HepG2 (cell line): ENCODE data around the gene VRK1. TPM values are rescaled to one million over a fixed set of nuclear protein-coding genes. Genes with fewer than 3 reads are reported as not detected.

Experiments used
- ATAC-seq: fragments of 200-7000 bp; cut with Tn5 transposase; 3 replicates; pipeline ENCODE4 v1.9.1; 2020; ENCODE audit warnings: mild to moderate bottlenecking, moderate library complexity
- BruUV-seq: library from RNA; stranded (reverse); fragments of 400-500 nt; replicated peaks from 2 replicates; lab custom pipeline; 2021; lab: Mats Ljungman, UMichigan
- CTCF ChIA-PET: fragments of 300-600 bp; formaldehyde crosslinking; extraction: SDS; loops from one replicate; lab custom pipeline; 2021; ENCODE audit warnings: low total read pairs, inconsistent platforms, low intra/inter-chr PET ratio; lab: Yijun Ruan, JAX
- POLR2A ChIA-PET: fragments of 350-600 bp; sonication (Branson Sonifier 250); formaldehyde crosslinking; loops from one replicate; lab custom pipeline; 2020; ENCODE audit warnings: antibody characterized with exemption, inconsistent platforms; lab: Yijun Ruan, JAX
- DNase-seq: peaks from one replicate; pipeline ENCODE4 v3.0.0-alpha.2; 2015; ENCODE audit warnings: low spot score
- FAIRE-seq: peaks from 3 replicates; lab custom pipeline; 2011; peaks lifted over from hg19 to GRCh38; lab: Jason Lieb, UNC
- H2AFZ ChIP-seq: one replicate; pipeline ENCODE4 v1.6.1; 2011; ENCODE audit warnings: low read length, inconsistent platforms
- H3K27ac ChIP-seq: fragments of 300-600 bp; 3 replicates; pipeline ENCODE4 v1.8.0; 2011; ENCODE audit warnings: mixed run types, mild to moderate bottlenecking, mixed read lengths, low read length, inconsistent platforms; ENCODE audit not compliant: insufficient read depth; ENCODE audit errors: extremely low read length
- H3K27me3 ChIP-seq, 2 experiments: fragments of 200-600 bp in 1 of 2; 2 replicates in 1 of 2; 3 replicates in 1 of 2; pipeline versions ENCODE4 v1.6.0 to v1.8.0; 2011; ENCODE audit warnings: low read length in 2 of 2, mild to moderate bottlenecking in 2 of 2, moderate library complexity in 2 of 2, inconsistent platforms in 1 of 2; ENCODE audit not compliant: insufficient read depth in 2 of 2, control insufficient read depth in 1 of 2
- H3K36me3 ChIP-seq, 2 experiments: fragments of 200-600 bp in 1 of 2; replicated peaks in 1 of 2; 2 replicates in 1 of 2; 3 replicates in 1 of 2; pipeline versions ENCODE4 v1.5.1 to v1.8.0; 2011; ENCODE audit warnings: low read length in 2 of 2, inconsistent platforms in 1 of 2; ENCODE audit not compliant: insufficient read depth in 2 of 2, control insufficient read depth in 1 of 2
- H3K4me1 ChIP-seq: 2 replicates; pipeline ENCODE4 v1.5.1; 2012; ENCODE audit warnings: low read length, inconsistent platforms; ENCODE audit not compliant: insufficient read depth
- H3K4me2 ChIP-seq: 2 replicates; pipeline ENCODE4 v1.6.0; 2011; ENCODE audit warnings: low read depth, low read length, inconsistent platforms
- H3K4me3 ChIP-seq, 3 experiments: fragments of 200-600 bp in 1 of 3; sonication (generic), shearing (Covaris generic) in 1 of 3; replicated peaks in 1 of 3; 2 replicates each; pipeline ENCODE4 v1.5.1; 2011 to 2016; ENCODE audit warnings: low read length in 3 of 3, inconsistent platforms in 2 of 3, low read depth in 2 of 3, mild to moderate bottlenecking in 2 of 3, control low read depth in 1 of 3, mixed read lengths in 1 of 3; ENCODE audit not compliant: insufficient read depth in 1 of 3
- H3K79me2 ChIP-seq: one replicate; pipeline ENCODE4 v1.6.1; 2011; ENCODE audit warnings: low read length, inconsistent platforms; ENCODE audit not compliant: insufficient read depth
- H3K9ac ChIP-seq: 2 replicates; pipeline ENCODE4 v1.6.0; 2011; ENCODE audit warnings: mild to moderate bottlenecking, low read depth, low read length, inconsistent platforms; ENCODE audit not compliant: insufficient read depth
- H3K9me3 ChIP-seq: 2 replicates; pipeline ENCODE4 v1.5.1; 2012; ENCODE audit warnings: mild to moderate bottlenecking, low read length
- H4K20me1 ChIP-seq: 2 replicates; pipeline ENCODE4 v1.6.0; 2011; ENCODE audit warnings: inconsistent platforms, mild to moderate bottlenecking, low read length, moderate library complexity; ENCODE audit not compliant: insufficient read depth
- CEBPG ChIP-seq: IDR thresholded peaks from 2 replicates; pipeline ENCODE4 v1.6.1; 2016
- ELF1 ChIP-seq: sonication (generic); formaldehyde crosslinking; IDR thresholded peaks from 2 replicates; pipeline ENCODE4 v1.4.0; 2020; ENCODE audit warnings: missing genetic modification reagents
- ERF ChIP-seq: IDR thresholded peaks from 2 replicates; pipeline ENCODE4 v1.6.1; 2018; ENCODE audit warnings: missing biosample characterization, missing genetic modification reagents
- GLI4 ChIP-seq: sonication (generic); formaldehyde crosslinking; IDR thresholded peaks from 2 replicates; pipeline ENCODE4 v1.5.1; 2020; ENCODE audit warnings: missing genetic modification reagents, mild to moderate bottlenecking, moderate library complexity, borderline replicate concordance
- HOXA7 ChIP-seq: sonication (generic); formaldehyde crosslinking; IDR thresholded peaks from 2 replicates; pipeline ENCODE4 v1.8.1; 2022; ENCODE audit warnings: mild to moderate bottlenecking, missing genetic modification reagents, moderate library complexity
- ZC3H13 ChIP-seq: sonication (generic); formaldehyde crosslinking; IDR thresholded peaks from 2 replicates; pipeline ENCODE4 v1.8.1; 2023; ENCODE audit warnings: mild to moderate bottlenecking, missing genetic modification reagents, moderate library complexity
- ZNF563 ChIP-seq: sonication (generic); formaldehyde crosslinking; IDR thresholded peaks from 2 replicates; pipeline ENCODE4 v1.8.0; 2022; ENCODE audit warnings: mild to moderate bottlenecking, moderate library complexity, missing genetic modification reagents
- ZNF660 ChIP-seq: sonication (generic); formaldehyde crosslinking; IDR thresholded peaks from 2 replicates; pipeline ENCODE4 v1.5.1; 2020; ENCODE audit warnings: mild to moderate bottlenecking, low read depth, missing genetic modification reagents, borderline replicate concordance
- ZNF816 ChIP-seq: sonication (generic); formaldehyde crosslinking; IDR thresholded peaks from 2 replicates; pipeline ENCODE4 v1.8.0; 2022; ENCODE audit warnings: missing genetic modification reagents, mild to moderate bottlenecking, borderline replicate concordance
- WGBS: methylation state at CpG from one replicate; pipeline ENCODE4 v1.1.6; 2017; ENCODE audit warnings: low lambda C conversion rate; 5-methylcytosine and 5-hydroxymethylcytosine counted together
- in situ Hi-C: cut with HindIII; loops from 2 replicates; pipeline ENCODE4 v1.10.0; 2017; ENCODE audit warnings: low pct_unique_long_range_greater_than_20kb; ENCODE audit not compliant: extremely low pct_ligation_motif_present
- intact Hi-C: fragments of 100-400 bp; cut with micrococcal nuclease; formaldehyde crosslinking; loops from one replicate; pipeline ENCODE4 v1.10.0; 2022; ENCODE audit not compliant: unreplicated experiment
- polyA plus RNA-seq, 8 experiments: library from polyadenylated mRNA; depleted of rRNA in 3 of 8; stranded (reverse) in 7 of 8; unstranded in 1 of 8; fragments of >200 nt; fragmentation: Illumina TruSeq in 4 of 8; extraction: Trizol in 4 of 8; gene quantifications; 2 replicates each; pipeline versions ENCODE4 v1.2.1 to v1.2.3, GENCODE V29; 2011 to 2016; ENCODE audit warnings: low read depth in 4 of 8, missing spikeins in 1 of 8, mixed read lengths in 1 of 8; ENCODE audit not compliant: insufficient read depth in 1 of 8
- total RNA-seq, 5 experiments: library from RNA; depleted of rRNA; stranded (reverse); fragments of >200 nt; fragmentation: Illumina TruSeq; extraction: Trizol; gene quantifications; 2 replicates each; pipeline ENCODE4 v1.2.3, GENCODE V29; 2016; ENCODE audit warnings: low read depth in 1 of 5
- TF ChIP-seq, protein P1 (sequence below): sonication (generic); formaldehyde crosslinking; IDR thresholded peaks from 2 replicates; pipeline ENCODE4 v1.8.1; 2022; ENCODE audit warnings: low read depth, mild to moderate bottlenecking, missing genetic modification reagents
- TF ChIP-seq, protein P2 (sequence below): sonication (generic); formaldehyde crosslinking; conservative IDR thresholded peaks from 2 replicates; pipeline ENCODE4 v1.4.0; 2020; ENCODE audit warnings: missing genetic modification reagents

Gene VRK1
- total and polyA plus RNA-seq, 2 of the 13 experiments (the other 11 are each of a cell fraction or from before 2014, with no cell fraction given), result 7.9 to 51.3 TPM

DNA sequence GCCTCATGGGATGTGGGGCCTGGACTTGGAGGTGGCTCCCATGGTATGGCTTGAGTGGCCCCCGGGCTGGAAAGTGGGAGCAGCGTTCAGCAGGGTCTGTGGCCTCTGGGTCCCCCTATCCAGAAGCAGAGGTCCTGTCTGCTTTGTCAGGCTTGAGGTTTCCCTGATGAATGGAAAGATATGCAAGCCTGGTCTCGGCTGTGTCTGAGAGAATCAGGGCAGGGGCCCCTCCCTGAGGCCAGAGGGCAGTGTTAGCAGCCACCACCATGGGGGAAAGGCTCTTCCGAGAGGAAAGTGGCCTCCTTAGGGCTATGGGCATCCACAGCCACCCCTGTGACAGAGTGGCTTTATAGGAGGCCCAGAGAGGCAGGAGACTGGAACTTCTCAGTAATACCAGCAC, 128.2 kb downstream of the VRK1 start:
- Histone ChIP-seq H2AFZ (no peak overlapping the region), H3K4me2 (no peak overlapping the region), H3K9me3 (no peaks in the 10 kb centered on the region), H3K36me3 (no peaks in the 10 kb centered on the region), H3K27ac (no peak overlapping the region), H4K20me1 (no peaks in the 10 kb centered on the region), H3K9ac (no peak overlapping the region), H3K79me2 (no peaks in the 10 kb centered on the region), H3K4me3 (no peak overlapping the region), H3K27me3 (no peaks in the 10 kb centered on the region), H3K4me1 (no peaks in the 10 kb centered on the region)
- ChIA-PET POLR2A (no interaction called here), CTCF (no interaction called here)
- TF ChIP-seq ELF1 (CRISPR knock-in tag) (no peak), ZNF563 (CRISPR knock-in tag) (no peak), ZNF816 (CRISPR knock-in tag) (no peak), ERF (no peak), HOXA7 (CRISPR knock-in tag) (no peak), CEBPG (CRISPR knock-in tag) (no peak), ZC3H13 (CRISPR knock-in tag) (no peak), ZNF660 (CRISPR knock-in tag) (no peak), GLI4 (CRISPR knock-in tag) (no peak)
- TF ChIP-seq, protein P1, sequence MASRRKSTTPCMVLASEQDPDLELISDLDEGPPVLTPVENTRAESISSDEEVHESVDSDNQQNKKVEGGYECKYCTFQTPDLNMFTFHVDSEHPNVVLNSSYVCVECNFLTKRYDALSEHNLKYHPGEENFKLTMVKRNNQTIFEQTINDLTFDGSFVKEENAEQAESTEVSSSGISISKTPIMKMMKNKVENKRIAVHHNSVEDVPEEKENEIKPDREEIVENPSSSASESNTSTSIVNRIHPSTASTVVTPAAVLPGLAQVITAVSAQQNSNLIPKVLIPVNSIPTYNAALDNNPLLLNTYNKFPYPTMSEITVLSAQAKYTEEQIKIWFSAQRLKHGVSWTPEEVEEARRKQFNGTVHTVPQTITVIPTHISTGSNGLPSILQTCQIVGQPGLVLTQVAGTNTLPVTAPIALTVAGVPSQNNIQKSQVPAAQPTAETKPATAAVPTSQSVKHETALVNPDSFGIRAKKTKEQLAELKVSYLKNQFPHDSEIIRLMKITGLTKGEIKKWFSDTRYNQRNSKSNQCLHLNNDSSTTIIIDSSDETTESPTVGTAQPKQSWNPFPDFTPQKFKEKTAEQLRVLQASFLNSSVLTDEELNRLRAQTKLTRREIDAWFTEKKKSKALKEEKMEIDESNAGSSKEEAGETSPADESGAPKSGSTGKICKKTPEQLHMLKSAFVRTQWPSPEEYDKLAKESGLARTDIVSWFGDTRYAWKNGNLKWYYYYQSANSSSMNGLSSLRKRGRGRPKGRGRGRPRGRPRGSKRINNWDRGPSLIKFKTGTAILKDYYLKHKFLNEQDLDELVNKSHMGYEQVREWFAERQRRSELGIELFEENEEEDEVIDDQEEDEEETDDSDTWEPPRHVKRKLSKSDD (CRISPR knock-in tag), result no peak
- TF ChIP-seq, protein P2, sequence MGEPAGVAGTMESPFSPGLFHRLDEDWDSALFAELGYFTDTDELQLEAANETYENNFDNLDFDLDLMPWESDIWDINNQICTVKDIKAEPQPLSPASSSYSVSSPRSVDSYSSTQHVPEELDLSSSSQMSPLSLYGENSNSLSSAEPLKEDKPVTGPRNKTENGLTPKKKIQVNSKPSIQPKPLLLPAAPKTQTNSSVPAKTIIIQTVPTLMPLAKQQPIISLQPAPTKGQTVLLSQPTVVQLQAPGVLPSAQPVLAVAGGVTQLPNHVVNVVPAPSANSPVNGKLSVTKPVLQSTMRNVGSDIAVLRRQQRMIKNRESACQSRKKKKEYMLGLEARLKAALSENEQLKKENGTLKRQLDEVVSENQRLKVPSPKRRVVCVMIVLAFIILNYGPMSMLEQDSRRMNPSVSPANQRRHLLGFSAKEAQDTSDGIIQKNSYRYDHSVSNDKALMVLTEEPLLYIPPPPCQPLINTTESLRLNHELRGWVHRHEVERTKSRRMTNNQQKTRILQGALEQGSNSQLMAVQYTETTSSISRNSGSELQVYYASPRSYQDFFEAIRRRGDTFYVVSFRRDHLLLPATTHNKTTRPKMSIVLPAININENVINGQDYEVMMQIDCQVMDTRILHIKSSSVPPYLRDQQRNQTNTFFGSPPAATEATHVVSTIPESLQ (CRISPR knock-in tag), result no peak
- no peak for ATAC-seq
- BruUV-seq, result no TSS peak
- no peak for DNase-seq
- in situ Hi-C loops (no loop called here), intact Hi-C loops (no loop called here)
- whole genome bisulfite sequencing, result 33% methylated on average over 1 of the region's 4 CpGs
- no peak for FAIRE-seq
